GM19467 (cell line): ENCODE results near the gene SPOCK2.
"Not testable (repeated sequence)": the region's sequence is repeated elsewhere in the genome, so short reads cannot be mapped to it uniquely, and the experiment has no call there.

Experiments used
- ATAC-seq: cut with Tn5 transposase; IDR thresholded peaks from one replicate; pipeline ENCODE4 v1.9.1; 2021; ENCODE audit warnings: mild to moderate bottlenecking, moderate library complexity; ENCODE audit not compliant: unreplicated experiment

Gene SPOCK2

GRCh38 chr10:72034761-72035160 lies 53.6 kb downstream of the SPOCK2 start:
- ATAC-seq: no peak

GRCh38 chr10:72034040-72034499 lies 54.3 kb downstream of the SPOCK2 start:
- ATAC-seq: no peak

- ATAC-seq: not testable (repeated sequence)
Observed at GRCh38 chr10:72032409-72033162, 55.8 kb downstream of the SPOCK2 start.

GRCh38 chr10:72031706-72032105 lies 56.6 kb downstream of the SPOCK2 start:
- ATAC-seq: no peak

- ATAC-seq: no peak
Observed at GRCh38 chr10:72030762-72031543, 57.4 kb downstream of the SPOCK2 start.

GRCh38 chr10:72029414-72029813 lies 58.9 kb downstream of the SPOCK2 start:
- no peak for ATAC-seq

GRCh38 chr10:72027498-72027897 lies 60.9 kb downstream of the SPOCK2 start:
- ATAC-seq: no peak

- ATAC-seq: no peak
Observed at GRCh38 chr10:72026278-72027111, 61.9 kb downstream of the SPOCK2 start.

GRCh38 chr10:72025832-72026231 lies 62.5 kb downstream of the SPOCK2 start:
- ATAC-seq: no peak

GRCh38 chr10:72025400-72025799 lies 63.0 kb downstream of the SPOCK2 start:
- no peak for ATAC-seq

GRCh38 chr10:72024596-72024995 lies 63.8 kb downstream of the SPOCK2 start:
- no peak for ATAC-seq

GRCh38 chr10:72022228-72022627 lies 66.1 kb downstream of the SPOCK2 start:
- no peak for ATAC-seq

GRCh38 chr10:72020914-72021809 lies 67.2 kb downstream of the SPOCK2 start:
- no peak for ATAC-seq

GRCh38 chr10:72019085-72019876 lies 69.1 kb downstream of the SPOCK2 start:
- no peak for ATAC-seq

- ATAC-seq: no peak
Observed at GRCh38 chr10:72016608-72017300, 71.6 kb downstream of the SPOCK2 start.

GRCh38 chr10:72015841-72016240 lies 72.5 kb downstream of the SPOCK2 start:
- no peak for ATAC-seq

- no peak for ATAC-seq
Observed at GRCh38 chr10:72014785-72015480, 73.4 kb downstream of the SPOCK2 start.

GRCh38 chr10:72014197-72014596 lies 74.2 kb downstream of the SPOCK2 start:
- ATAC-seq: no peak
